ENCODE results near the gene LRP10.
"Not testable (repeated sequence)": the region's sequence is repeated elsewhere in the genome, so short reads cannot be mapped to it uniquely, and the experiment has no call there.

LRP10 gene

GRCh38 chr14:22887260-22887989 lies 15.9 kb downstream of the LRP10 start:
- DNase-seq (ENCODE audit: low spot score) = peak; percentile 66

GRCh38 chr14:22887990-22888378 lies 16.4 kb downstream of the LRP10 start:
- DNase-seq (ENCODE audit: low spot score) = no peak

- DNase-seq (ENCODE audit: low spot score) = no peak
Observed at GRCh38 chr14:22888662-22889061, 17.1 kb downstream of the LRP10 start.

- DNase-seq (ENCODE audit: low spot score) = no peak
Observed at GRCh38 chr14:22890416-22890815, 18.9 kb downstream of the LRP10 start.

- DNase-seq (ENCODE audit: low spot score) = no peak
Observed at GRCh38 chr14:22892488-22892887, 20.9 kb downstream of the LRP10 start.

- no peak for DNase-seq (ENCODE audit: low spot score)
Observed at GRCh38 chr14:22893706-22894105, 22.2 kb downstream of the LRP10 start.

- no peak for DNase-seq (ENCODE audit: low spot score)
Observed at GRCh38 chr14:22895402-22895801, 23.9 kb downstream of the LRP10 start.

- no peak for DNase-seq (ENCODE audit: low spot score)
Observed at GRCh38 chr14:22896356-22896755, 24.8 kb downstream of the LRP10 start.

GRCh38 chr14:22896760-22897159 lies 25.2 kb downstream of the LRP10 start:
- DNase-seq (ENCODE audit: low spot score) = no peak

- DNase-seq (ENCODE audit: low spot score) = no peak
Observed at GRCh38 chr14:22897357-22897756, 25.8 kb downstream of the LRP10 start.

GRCh38 chr14:22898302-22899090 lies 27.0 kb downstream of the LRP10 start:
- DNase-seq (ENCODE audit: low spot score) = no peak

- DNase-seq (ENCODE audit: low spot score) = peak; percentile 66
Observed at GRCh38 chr14:22900081-22900799, 28.7 kb downstream of the LRP10 start.

GRCh38 chr14:22901799-22902198 lies 30.3 kb downstream of the LRP10 start:
- DNase-seq (ENCODE audit: low spot score) = no peak

- DNase-seq (ENCODE audit: low spot score) = no peak
Observed at GRCh38 chr14:22903742-22904087, 32.2 kb downstream of the LRP10 start.

- DNase-seq (ENCODE audit: low spot score) = no peak
Observed at GRCh38 chr14:22905627-22906026, 34.1 kb downstream of the LRP10 start.

- no peak for DNase-seq (ENCODE audit: low spot score)
Observed at GRCh38 chr14:22906073-22906472, 34.5 kb downstream of the LRP10 start.

- no peak for DNase-seq (ENCODE audit: low spot score)
Observed at GRCh38 chr14:22907429-22907828, 35.9 kb downstream of the LRP10 start.

- no peak for DNase-seq (ENCODE audit: low spot score)
Observed at GRCh38 chr14:22908601-22909000, 37.1 kb downstream of the LRP10 start.

GRCh38 chr14:22910916-22911315 lies 39.4 kb downstream of the LRP10 start:
- DNase-seq (ENCODE audit: low spot score) = no peak

GRCh38 chr14:22914836-22915235 lies 43.3 kb downstream of the LRP10 start:
- DNase-seq (ENCODE audit: low spot score) = not testable (repeated sequence)

- no peak for DNase-seq (ENCODE audit: low spot score)
Observed at GRCh38 chr14:22915886-22916521, 44.5 kb downstream of the LRP10 start.

GRCh38 chr14:22918804-22919600 lies 47.5 kb downstream of the LRP10 start, which contains the start of gene RBM23:
TSS of gene RBM23 (minus strand) at chr14:22919149.
- DNase-seq (ENCODE audit: low spot score) = peak; percentile 100

All from cerebellar cortex (tissue), 1 donor.